ENCODE measurements around the gene VSIG8. TPM values are rescaled to one million over a fixed set of nuclear protein-coding genes. Genes with fewer than 3 reads are reported as not detected.

The VSIG8 gene
- total RNA-seq, 1 donor from 2014 or later: not detected

GRCh38 chr1:159883134-159883533, 20.7 kb upstream of the VSIG8 start:
- no peak for DNase-seq (ENCODE audit: low spot score)

GRCh38 chr1:159882527-159882862, 20.0 kb upstream of the VSIG8 start:
- no peak for DNase-seq (ENCODE audit: low spot score)

- no peak for DNase-seq (ENCODE audit: low spot score)
Observed at GRCh38 chr1:159881622-159882526, 19.4 kb upstream of the VSIG8 start.

GRCh38 chr1:159880430-159880829, 18.0 kb upstream of the VSIG8 start:
- no peak for DNase-seq (ENCODE audit: low spot score)

GRCh38 chr1:159879977-159880376, 17.5 kb upstream of the VSIG8 start:
- no peak for DNase-seq (ENCODE audit: low spot score)

GRCh38 chr1:159879136-159879535, 16.7 kb upstream of the VSIG8 start:
- no peak for DNase-seq (ENCODE audit: low spot score)

GRCh38 chr1:159877695-159878444, 15.4 kb upstream of the VSIG8 start:
- no peak for DNase-seq (ENCODE audit: low spot score)

GRCh38 chr1:159873530-159874143, 11.2 kb upstream of the VSIG8 start:
- DNase-seq (ENCODE audit: low spot score): no peak

- no peak for DNase-seq (ENCODE audit: low spot score)
Observed at GRCh38 chr1:159872891-159873290, 10.4 kb upstream of the VSIG8 start.

GRCh38 chr1:159870704-159871103, 8.2 kb upstream of the VSIG8 start:
- no peak for DNase-seq (ENCODE audit: low spot score)

- no peak for DNase-seq (ENCODE audit: low spot score)
Observed at GRCh38 chr1:159869607-159870006, 7.2 kb upstream of the VSIG8 start.

GRCh38 chr1:159869173-159869572, 6.7 kb upstream of the VSIG8 start:
- no peak for DNase-seq (ENCODE audit: low spot score)

- no peak for DNase-seq (ENCODE audit: low spot score)
Observed at GRCh38 chr1:159868766-159869165, 6.3 kb upstream of the VSIG8 start.

GRCh38 chr1:159867664-159868026, 5.2 kb upstream of the VSIG8 start:
- peak; percentile 43 for DNase-seq (ENCODE audit: low spot score)

GRCh38 chr1:159866905-159867663, 4.6 kb upstream of the VSIG8 start:
- DNase-seq (ENCODE audit: low spot score): no peak

GRCh38 chr1:159866066-159866465, 3.6 kb upstream of the VSIG8 start:
- no peak for DNase-seq (ENCODE audit: low spot score)

GRCh38 chr1:159864262-159864661, 1.8 kb upstream of the VSIG8 start:
- no peak for DNase-seq (ENCODE audit: low spot score)

GRCh38 chr1:159862031-159862430, 426 bp downstream of the VSIG8 start:
- no peak for DNase-seq (ENCODE audit: low spot score)

- no peak for DNase-seq (ENCODE audit: low spot score)
Observed at GRCh38 chr1:159861218-159861617, 1.2 kb downstream of the VSIG8 start.

- DNase-seq (ENCODE audit: low spot score): no peak
Observed at GRCh38 chr1:159860456-159860855, 2.0 kb downstream of the VSIG8 start.

GRCh38 chr1:159859767-159860322, 2.6 kb downstream of the VSIG8 start:
- DNase-seq (ENCODE audit: low spot score): no peak
